IMR-90 (cell line): ENCODE measurements around the gene CNNM1. TPM values are rescaled to one million over a fixed set of nuclear protein-coding genes. Genes with fewer than 3 reads are reported as not detected.

Experiments used
- ATAC-seq: fragments of 200-7000 bp; cut with Tn5 transposase; 2 replicates; pipeline ENCODE4 v1.9.1; 2020; ENCODE audit warnings: low read depth, mild to moderate bottlenecking, moderate library complexity
- BruUV-seq: library from RNA; stranded (reverse); fragments of 400-500 nt; replicated peaks from 2 replicates; lab custom pipeline; 2021; lab: Mats Ljungman, UMichigan
- CTCF ChIA-PET: fragments of 300-600 bp; formaldehyde crosslinking; extraction: SDS; loops from one replicate; lab custom pipeline; 2021; ENCODE audit warnings: antibody characterized with exemption; lab: Yijun Ruan, JAX
- POLR2A ChIA-PET: fragments of 300-600 bp; sonication (Branson Sonifier 250); formaldehyde crosslinking; loops from one replicate; lab custom pipeline; 2022; ENCODE audit warnings: antibody characterized with exemption; ENCODE audit not compliant: unreplicated experiment; lab: Charles Lee
- DNase-seq: peaks from one replicate; pipeline ENCODE4 v3.0.0; 2013
- H2AFZ ChIP-seq: replicated peaks from 2 replicates; pipeline ENCODE3; 2013; ENCODE audit warnings: low read length, mild to moderate bottlenecking; ENCODE audit not compliant: poor library complexity
- H2AK5ac ChIP-seq: 2 replicates; pipeline ENCODE4 v1.6.1; 2013; ENCODE audit warnings: low read depth, low read length, inconsistent platforms
- H2AK9ac ChIP-seq: replicated peaks from 2 replicates; pipeline ENCODE3; 2013; ENCODE audit warnings: mild to moderate bottlenecking, low read depth, low read length, moderate library complexity; ENCODE audit not compliant: poor library complexity
- H2BK120ac ChIP-seq: 2 replicates; pipeline ENCODE4 v1.6.1; 2013; ENCODE audit warnings: low read depth, low read length, inconsistent platforms
- H2BK15ac ChIP-seq: 3 replicates; pipeline ENCODE4 v1.6.1; 2013; ENCODE audit warnings: low read depth, low read length, inconsistent platforms
- H2BK20ac ChIP-seq: 2 replicates; pipeline ENCODE4 v1.6.1; 2013; ENCODE audit warnings: low read depth, mild to moderate bottlenecking, inconsistent platforms, low read length, moderate library complexity
- H2BK5ac ChIP-seq: 2 replicates; pipeline ENCODE4 v1.6.1; 2013; ENCODE audit warnings: mild to moderate bottlenecking, low read depth, low read length, inconsistent platforms; ENCODE audit not compliant: poor library complexity, severe bottlenecking
- H3K14ac ChIP-seq: replicated peaks from 2 replicates; pipeline ENCODE4 v1.6.1; 2013; ENCODE audit warnings: low read depth, low read length, inconsistent platforms
- H3K18ac ChIP-seq: 2 replicates; pipeline ENCODE4 v1.6.1; 2013; ENCODE audit warnings: low read depth, low read length, control low read depth
- H3K23ac ChIP-seq: 2 replicates; pipeline ENCODE4 v1.6.1; 2013; ENCODE audit warnings: low read depth, low read length, inconsistent platforms
- H3K27ac ChIP-seq: 2 replicates; pipeline ENCODE4 v1.5.1; 2013; ENCODE audit warnings: mild to moderate bottlenecking, control low read depth, low read length; ENCODE audit not compliant: insufficient read depth
- H3K27me3 ChIP-seq: 2 replicates; pipeline ENCODE4 v1.6.1; 2013; ENCODE audit warnings: low read length; ENCODE audit not compliant: control insufficient read depth, insufficient read depth
- H3K36me3 ChIP-seq: 2 replicates; pipeline ENCODE4 v1.6.1; 2013; ENCODE audit warnings: low read length, mixed read lengths; ENCODE audit not compliant: control insufficient read depth, insufficient read depth
- H3K4ac ChIP-seq: 2 replicates; pipeline ENCODE4 v1.6.1; 2013; ENCODE audit warnings: low read depth, low read length, inconsistent platforms
- H3K4me1 ChIP-seq: 2 replicates; pipeline ENCODE4 v1.6.1; 2013; ENCODE audit warnings: low read length, mixed read lengths; ENCODE audit not compliant: control insufficient read depth, insufficient read depth
- H3K4me2 ChIP-seq: 2 replicates; pipeline ENCODE4 v1.6.1; 2013; ENCODE audit warnings: low read depth, mild to moderate bottlenecking, control low read depth, low read length, moderate library complexity
- H3K4me3 ChIP-seq: 2 replicates; pipeline ENCODE4 v1.5.1; 2013; ENCODE audit warnings: low read depth, mild to moderate bottlenecking, control low read depth, low read length, moderate library complexity; ENCODE audit not compliant: insufficient read depth
- H3K56ac ChIP-seq: 2 replicates; pipeline ENCODE4 v1.6.1; 2013; ENCODE audit warnings: low read length, inconsistent platforms; ENCODE audit not compliant: insufficient read depth; ENCODE audit errors: extremely low read depth
- H3K79me1 ChIP-seq, 2 experiments: 2 replicates each; pipeline ENCODE4 v1.6.1; 2013; ENCODE audit warnings: low read length in 2 of 2, inconsistent platforms in 1 of 2, low read depth in 1 of 2
- H3K9ac ChIP-seq: 2 replicates; pipeline ENCODE4 v1.6.1; 2013; ENCODE audit warnings: low read depth, low read length, control low read depth
- H3K9me1 ChIP-seq: 2 replicates; pipeline ENCODE4 v1.6.1; 2013; ENCODE audit warnings: low read length, inconsistent platforms; ENCODE audit not compliant: insufficient read depth
- H3K9me3 ChIP-seq: 2 replicates; pipeline ENCODE4 v1.6.1; 2013; ENCODE audit warnings: low read length; ENCODE audit not compliant: control insufficient read depth, insufficient read depth
- H4K20me1 ChIP-seq: 2 replicates; pipeline ENCODE4 v1.6.1; 2013; ENCODE audit warnings: low read length, inconsistent platforms; ENCODE audit not compliant: insufficient read depth
- H4K5ac ChIP-seq: 2 replicates; pipeline ENCODE4 v1.6.1; 2013; ENCODE audit warnings: mild to moderate bottlenecking, low read depth, low read length, control low read depth
- H4K8ac ChIP-seq, 2 experiments: 2 replicates each; pipeline ENCODE4 v1.6.1; 2013; ENCODE audit warnings: low read depth in 2 of 2, low read length in 2 of 2, control low read depth in 1 of 2, inconsistent platforms in 1 of 2
- H4K91ac ChIP-seq: 2 replicates; pipeline ENCODE4 v1.6.1; 2013; ENCODE audit warnings: low read depth, low read length, inconsistent platforms; ENCODE audit not compliant: insufficient read depth
- BHLHE40 ChIP-seq: fragments of 150-350 bp; IDR thresholded peaks from 2 replicates; pipeline ENCODE4 v1.6.1; 2016; ENCODE audit warnings: mild to moderate bottlenecking, low read depth, low read length
- CHD1 ChIP-seq: IDR thresholded peaks from 2 replicates; pipeline ENCODE4 v1.6.1; 2012; ENCODE audit warnings: low read depth, low read length, improper control_type of control experiment
- CTCF ChIP-seq: conservative IDR thresholded peaks from 2 replicates; pipeline ENCODE4 v1.5.1; 2012; ENCODE audit warnings: mild to moderate bottlenecking, low read depth, low read length, improper control_type of control experiment
- ELK1 ChIP-seq: fragments of 150-350 bp; IDR thresholded peaks from 2 replicates; pipeline ENCODE4 v1.6.1; 2016; ENCODE audit warnings: low read depth, mild to moderate bottlenecking, low read length, moderate library complexity, borderline replicate concordance
- MAFK ChIP-seq: IDR thresholded peaks from 2 replicates; pipeline ENCODE4 v1.6.1; 2012; ENCODE audit warnings: low read depth, low read length, improper control_type of control experiment
- MXI1 ChIP-seq: IDR thresholded peaks from 2 replicates; pipeline ENCODE4 v1.6.1; 2012; ENCODE audit warnings: low read depth, mild to moderate bottlenecking, low read length, moderate library complexity, borderline replicate concordance
- NFE2L2 ChIP-seq: fragments of 150-350 bp; IDR thresholded peaks from 2 replicates; pipeline ENCODE4 v1.6.1; 2016; ENCODE audit warnings: low read depth, mild to moderate bottlenecking, low read length
- POLR2A ChIP-seq: IDR thresholded peaks from 2 replicates; pipeline ENCODE4 v1.6.1; 2012; ENCODE audit warnings: mild to moderate bottlenecking, low read depth, low read length
- RAD21 ChIP-seq: IDR thresholded peaks from 2 replicates; pipeline ENCODE4 v1.6.1; 2012; ENCODE audit warnings: low read length, improper control_type of control experiment
- RFX5 ChIP-seq: IDR thresholded peaks from 2 replicates; pipeline ENCODE4 v1.8.0; 2012; ENCODE audit warnings: low read depth, mild to moderate bottlenecking, low read length, moderate library complexity
- SMC3 ChIP-seq: fragments of 150-350 bp; IDR thresholded peaks from 2 replicates; pipeline ENCODE4 v1.6.1; 2016; ENCODE audit warnings: low read depth, mild to moderate bottlenecking, antibody characterized with exemption, low read length, moderate library complexity
- WGBS, 2 experiments: methylation state at CpG; one replicate each; pipeline versions ENCODE4 v1.1.5 to v1.1.7; 2013; ENCODE audit warnings: missing lambda C conversion rate in 2 of 2; ENCODE audit not compliant: insufficient read length in 1 of 2; ENCODE audit errors: extremely low coverage in 2 of 2; 5-methylcytosine and 5-hydroxymethylcytosine counted together
- dilution Hi-C: fragments of 300-500 bp; cut with HindIII; formaldehyde crosslinking; loops from one replicate; pipeline ENCODE4 v1.14.3; 2018; ENCODE audit warnings: low sequenced_read_pairs; ENCODE audit not compliant: unreplicated experiment
- in situ Hi-C: fragments of 300-500 bp; cut with MboI; formaldehyde crosslinking; loops from 3 replicates; pipeline ENCODE4 v1.14.3; 2019; ENCODE audit warnings: low sequenced_read_pairs, inconsistent platforms, mixed read lengths
- intact Hi-C: fragments of 100-400 bp; cut with micrococcal nuclease; formaldehyde crosslinking; loops from 2 replicates; pipeline ENCODE4 v1.10.0; 2022
- polyA plus RNA-seq, 3 experiments: library from polyadenylated mRNA; depleted of rRNA; stranded (reverse); fragments of >200 nt; gene quantifications; 2 replicates each; pipeline ENCODE4 v1.2.3, GENCODE V29; 2012; ENCODE audit warnings: low replicate concordance in 1 of 3
- total RNA-seq: library from RNA; depleted of rRNA; stranded (reverse); fragments of >200 nt; gene quantifications from 2 replicates; pipeline ENCODE4 v1.2.3, GENCODE V29; 2012

The CNNM1 gene
- total and polyA plus RNA-seq, 2 of the 4 experiments (the other 2 are of a cell fraction) = 0.18 to 0.39 TPM

GRCh38 chr10:99279626-99280111, 49.5 kb upstream of the CNNM1 start:
- CTCF ChIA-PET = interaction anchor here (1.0 to 1.2 kb wide), 2 partner anchors 11 to 33 kb away, joined by 3 read pairs; no protein-coding TSS in a partner anchor
- TF ChIP-seq NFE2L2 = no peak
- no peak for TF ChIP-seq MAFK
- no peak for TF ChIP-seq CHD1
- TF ChIP-seq BHLHE40 = no peak
- TF ChIP-seq MXI1 = no peak
- no peak for TF ChIP-seq RAD21
- no peak for TF ChIP-seq ELK1
- no peak for TF ChIP-seq SMC3
- TF ChIP-seq CTCF = no peak
- no peak for TF ChIP-seq POLR2A
- no peak for TF ChIP-seq RFX5
- Histone ChIP-seq H2AK5ac (no peak overlapping the region), H4K20me1 (no peaks in the 10 kb centered on the region), H2AFZ (no peak overlapping the region), H2AK9ac (no peak overlapping the region), H4K8ac (no peak overlapping the region), H3K9me1 (no peaks in the 10 kb centered on the region), H3K36me3 (no peaks in the 10 kb centered on the region), H3K4me3 (no peak overlapping the region), H2BK5ac (peak overlapping the region; percentile 36), H3K27ac (no peak overlapping the region), H3K4ac (peak overlapping the region; percentile 43; the same call in 1 of the 2 replicates), H3K18ac (no peak overlapping the region), H3K9me3 (no peaks in the 10 kb centered on the region), H3K4me1 (no peaks in the 10 kb centered on the region), H2BK120ac (peak overlapping the region; percentile 26; the same call in 1 of the 2 replicates), H3K79me1 (no peaks in the 10 kb centered on the region), H3K56ac (no peak overlapping the region), H3K27me3 (no peaks in the 10 kb centered on the region), H3K14ac (no peak overlapping the region), H2BK15ac (0 out of 3 replicates have a peak overlapping the region, but pooled peaks have one; percentile 0), H3K4me2 (no peak overlapping the region), H4K91ac (peak overlapping the region; percentile 43; the same call in 1 of the 2 replicates), H2BK20ac (peak overlapping the region; percentile 37; the same call in 1 of the 2 replicates), H4K5ac (no peak overlapping the region), H3K23ac (no peak overlapping the region), H3K9ac (no peak overlapping the region)
- no CpG with 5 or more reads among the region's 1 CpG for WGBS, 2 experiments
- intact Hi-C loops (no loop called here), in situ Hi-C loops (no loop called here), dilution Hi-C loops (no loop called here)
- POLR2A ChIA-PET = no interaction called here
- no peak; the same call in 1 of the 2 replicates for ATAC-seq
- peak; percentile 33 for DNase-seq
- no TSS peak for BruUV-seq
